GM12878 (cell line): ENCODE results near the gene USP46. TPM values are rescaled to one million over a fixed set of nuclear protein-coding genes. Genes with fewer than 3 reads are reported as not detected.

Source experiments
- ATF7 ChIP-seq: fragments of 450-650 bp; IDR thresholded peaks from 2 replicates; pipeline ENCODE4 v1.6.1; 2016; ENCODE audit warnings: low read depth, mild to moderate bottlenecking
- BACH1 ChIP-seq: fragments of 450-650 bp; IDR thresholded peaks from 2 replicates; pipeline ENCODE4 v1.6.1; 2017; ENCODE audit warnings: mild to moderate bottlenecking, borderline replicate concordance
- CBFB ChIP-seq: IDR thresholded peaks from 2 replicates; pipeline ENCODE4 v1.6.1; 2016; ENCODE audit warnings: antibody characterized with exemption, low read depth
- CEBPB ChIP-seq, 2 experiments: fragments of 150-350 bp in 1 of 2; IDR thresholded peaks; 2 replicates each; pipeline ENCODE4 v1.6.1; 2012 to 2014; ENCODE audit warnings: low read depth in 2 of 2, low read length in 2 of 2, borderline replicate concordance in 1 of 2, inconsistent platforms in 1 of 2
- CREB1 ChIP-seq: IDR thresholded peaks from 2 replicates; pipeline ENCODE4 v1.6.1; 2012; ENCODE audit warnings: low read depth, mild to moderate bottlenecking, inconsistent platforms
- CTCF ChIP-seq, 3 experiments: IDR thresholded peaks in 2 of 3; conservative IDR thresholded peaks in 1 of 3; 2 replicates each; pipeline ENCODE4 v1.5.1; 2011; ENCODE audit warnings: low read depth in 3 of 3, low read length in 3 of 3, mild to moderate bottlenecking in 3 of 3, control low read depth in 2 of 3, moderate library complexity in 2 of 3, inconsistent platforms in 1 of 3, mixed read lengths in 1 of 3; ENCODE audit not compliant: control insufficient read depth in 2 of 3, insufficient read depth in 1 of 3; ENCODE audit errors: extremely low read depth in 1 of 3
- DPF2 ChIP-seq: fragments of 450-650 bp; IDR thresholded peaks from 2 replicates; pipeline ENCODE4 v1.6.1; 2017; ENCODE audit warnings: mild to moderate bottlenecking
- EP300 ChIP-seq, 2 experiments: fragments of 150-350 bp in 1 of 2; IDR thresholded peaks; 2 replicates each; pipeline ENCODE4 v1.6.1; 2011 to 2012; ENCODE audit warnings: low read depth in 2 of 2, low read length in 2 of 2, borderline replicate concordance in 1 of 2, improper control_type of control experiment in 1 of 2, inconsistent platforms in 1 of 2; ENCODE audit not compliant: control insufficient read depth in 1 of 2
- ETV6 ChIP-seq, 2 experiments: fragments of 450-650 bp in 1 of 2; IDR thresholded peaks in 1 of 2; conservative IDR thresholded peaks in 1 of 2; 2 replicates each; pipeline ENCODE4 v1.6.1; 2014; ENCODE audit warnings: antibody characterized with exemption in 1 of 2, borderline replicate concordance in 1 of 2, low read depth in 1 of 2, mild to moderate bottlenecking in 1 of 2, moderate library complexity in 1 of 2
- IKZF1 ChIP-seq: fragments of 450-650 bp; conservative IDR thresholded peaks from 2 replicates; pipeline ENCODE4 v1.6.1; 2017; ENCODE audit warnings: antibody characterized with exemption, mild to moderate bottlenecking
- IRF4 ChIP-seq: IDR thresholded peaks from 2 replicates; pipeline ENCODE4 v1.6.1; 2011; ENCODE audit warnings: low read depth, low read length
- MEF2B ChIP-seq: fragments of 450-650 bp; IDR thresholded peaks from 2 replicates; pipeline ENCODE4 v1.6.1; 2018; ENCODE audit warnings: mild to moderate bottlenecking, moderate library complexity; ENCODE audit not compliant: partially characterized antibody, poor library complexity, severe bottlenecking
- MTA3 ChIP-seq: IDR thresholded peaks from 2 replicates; pipeline ENCODE4 v1.6.1; 2012; ENCODE audit warnings: low read length, inconsistent platforms, borderline replicate concordance
- NFIC ChIP-seq: IDR thresholded peaks from 2 replicates; pipeline ENCODE4 v1.6.1; 2012; ENCODE audit warnings: low read depth, mild to moderate bottlenecking, inconsistent platforms, low read length, moderate library complexity
- RB1 ChIP-seq: fragments of 450-650 bp; formaldehyde crosslinking; IDR thresholded peaks from 2 replicates; pipeline ENCODE4 v1.6.1; 2017; ENCODE audit warnings: mild to moderate bottlenecking, borderline replicate concordance
- SKIL ChIP-seq: fragments of 450-650 bp; IDR thresholded peaks from 2 replicates; pipeline ENCODE4 v1.6.1; 2017; ENCODE audit warnings: mild to moderate bottlenecking, low read depth, inconsistent platforms; ENCODE audit not compliant: poor library complexity, severe bottlenecking
- SMAD1 ChIP-seq: fragments of 450-650 bp; IDR thresholded peaks from 2 replicates; pipeline ENCODE4 v1.6.1; 2018; ENCODE audit warnings: mild to moderate bottlenecking, low read depth; ENCODE audit not compliant: partially characterized antibody
- SMARCA5 ChIP-seq: fragments of 450-650 bp; IDR thresholded peaks from 2 replicates; pipeline ENCODE4 v1.6.1; 2017; ENCODE audit warnings: mild to moderate bottlenecking
- TBL1XR1 ChIP-seq: IDR thresholded peaks from 2 replicates; pipeline ENCODE4 v1.6.1; 2012; ENCODE audit warnings: low read depth, low read length, improper control_type of control experiment
- TCF3 ChIP-seq: IDR thresholded peaks from 2 replicates; pipeline ENCODE4 v1.6.1; 2012; ENCODE audit warnings: low read depth, mild to moderate bottlenecking, low read length, borderline replicate concordance; ENCODE audit not compliant: insufficient read depth
- TCF7 ChIP-seq: IDR thresholded peaks from 2 replicates; pipeline ENCODE4 v1.6.1; 2014; ENCODE audit warnings: antibody characterized with exemption, borderline replicate concordance
- USF1 ChIP-seq: IDR thresholded peaks from 2 replicates; pipeline ENCODE4 v1.6.1; 2011; ENCODE audit warnings: borderline replicate concordance, low read depth, mild to moderate bottlenecking, moderate library complexity, mixed read lengths, low read length; ENCODE audit not compliant: insufficient read depth; ENCODE audit errors: extremely low read length
- YBX1 ChIP-seq: fragments of 450-650 bp; IDR thresholded peaks from 2 replicates; pipeline ENCODE4 v1.6.1; 2016; ENCODE audit warnings: antibody characterized with exemption
- ZNF217 ChIP-seq: fragments of 450-650 bp; IDR thresholded peaks from 2 replicates; pipeline ENCODE4 v1.6.1; 2017; ENCODE audit warnings: antibody characterized with exemption, mild to moderate bottlenecking
- ZNF384 ChIP-seq: IDR thresholded peaks from 2 replicates; pipeline ENCODE4 v1.6.1; 2012; ENCODE audit warnings: low read depth, mild to moderate bottlenecking, low read length, improper control_type of control experiment, borderline replicate concordance
- ZZZ3 ChIP-seq: IDR thresholded peaks from 2 replicates; pipeline ENCODE4 v1.6.1; 2011; ENCODE audit warnings: low read depth; ENCODE audit not compliant: control insufficient read depth, insufficient read length
- polyA plus RNA-seq, 11 experiments: library from polyadenylated mRNA; depleted of rRNA in 4 of 11; unstranded in 6 of 11; stranded (reverse) in 5 of 11; fragments of >200 nt; fragmentation: Nextera tagmentation in 4 of 11; fragmentation: Illumina TruSeq in 1 of 11; extraction: Ambion mirVana in 4 of 11; extraction: Trizol in 1 of 11; gene quantifications; 1 replicate in 1 of 11; 2 replicates in 10 of 11; pipeline versions ENCODE4 v1.2.1 to v1.2.3, GENCODE V29; 2011 to 2016; ENCODE audit warnings: inconsistent platforms in 2 of 11, missing spikeins in 2 of 11, low read depth in 1 of 11
- total RNA-seq, 4 experiments: library from RNA; depleted of rRNA in 3 of 4; stranded (reverse); fragments of >200 nt in 3 of 4; fragmentation: Illumina TruSeq in 1 of 4; extraction: Trizol in 1 of 4; gene quantifications; 2 replicates each; pipeline versions ENCODE4 v1.2.1 to v1.2.3, GENCODE V29; 2013 to 2021

The USP46 gene
- total and polyA plus RNA-seq, 10 of the 15 experiments (the other 5 are each of a cell fraction or from before 2014, with no cell fraction given), result 5.3 to 20.1 (median 12.0) TPM

- peak; percentile 89 for TF ChIP-seq ATF7
- 0 out of 2 replicates have a peak, but pooled peaks have one; percentile 18 for TF ChIP-seq CBFB
- TF ChIP-seq CEBPB (IDR thresholded peaks at IDR 0.05; ENCODE audit: borderline replicate concordance in 1 of 2, low read depth in 2 of 2, low read length in 2 of 2), result no peak
- TF ChIP-seq RB1, result no peak
- peak; percentile 76 for TF ChIP-seq IKZF1
- peak; percentile 38 for TF ChIP-seq MEF2B
- TF ChIP-seq SMARCA5, result 0 out of 2 replicates have a peak, but pooled peaks have one; percentile 36
- no peak for TF ChIP-seq USF1
- 0 out of 4 replicates have a peak, but pooled peaks of 1 of the 2 experiments have one; percentile 19 for TF ChIP-seq ETV6 (conservative IDR thresholded peaks at IDR 0.05 in 1 of 2, IDR thresholded peaks at IDR 0.05 in 1 of 2; ENCODE audit: borderline replicate concordance in 1 of 2, low read depth in 1 of 2)
- no peak for TF ChIP-seq YBX1
- TF ChIP-seq ZZZ3, result no peak
- TF ChIP-seq NFIC, result peak; percentile 97
- TF ChIP-seq CTCF (IDR thresholded peaks at IDR 0.05 in 2 of 3, conservative IDR thresholded peaks at IDR 0.05 in 1 of 3; ENCODE audit: control insufficient read depth in 2 of 3, extremely low read depth in 1 of 3, insufficient read depth in 1 of 3, low read depth in 3 of 3, low read length in 3 of 3), result no peak
- no peak for TF ChIP-seq MTA3
- peak; percentile 96 for TF ChIP-seq IRF4
- TF ChIP-seq SMAD1, result no peak
- TF ChIP-seq TBL1XR1, result peak; percentile 18; the same call in 1 of the 2 replicates
- TF ChIP-seq CREB1, result peak; percentile 43; the same call in 1 of the 2 replicates
- peak; percentile 84; the same call in 1 of the 2 replicates for TF ChIP-seq BACH1
- TF ChIP-seq DPF2, result peak; percentile 93
- peak; percentile 71; the same call in 1 of the 2 replicates for TF ChIP-seq TCF7
- TF ChIP-seq ZNF217, result peak; percentile 83
- no peak for TF ChIP-seq ZNF384
- peak; percentile 42; the same call in 1 of the 2 replicates for TF ChIP-seq TCF3
- TF ChIP-seq SKIL, result peak; percentile 72
- TF ChIP-seq EP300 (IDR thresholded peaks at IDR 0.05; ENCODE audit: borderline replicate concordance in 1 of 2, control insufficient read depth in 1 of 2, low read depth in 2 of 2, low read length in 2 of 2), result peak; percentile 91 to 96
Measured at GRCh38 chr4:52641854-52642563, 17.1 kb downstream of the USP46 start (continued).
